Measurements from ENCODE around the gene SLC39A13. TPM values are rescaled to one million over a fixed set of nuclear protein-coding genes. Genes with fewer than 3 reads are reported as not detected.
"Not testable (repeated sequence)": the region's sequence is repeated elsewhere in the genome, so short reads cannot be mapped to it uniquely, and the experiment has no call there.

The SLC39A13 gene
- polyA plus RNA-seq, 3 donors from 2014 or later: 22.1 to 33.2 (median 27.7) TPM

DNA sequence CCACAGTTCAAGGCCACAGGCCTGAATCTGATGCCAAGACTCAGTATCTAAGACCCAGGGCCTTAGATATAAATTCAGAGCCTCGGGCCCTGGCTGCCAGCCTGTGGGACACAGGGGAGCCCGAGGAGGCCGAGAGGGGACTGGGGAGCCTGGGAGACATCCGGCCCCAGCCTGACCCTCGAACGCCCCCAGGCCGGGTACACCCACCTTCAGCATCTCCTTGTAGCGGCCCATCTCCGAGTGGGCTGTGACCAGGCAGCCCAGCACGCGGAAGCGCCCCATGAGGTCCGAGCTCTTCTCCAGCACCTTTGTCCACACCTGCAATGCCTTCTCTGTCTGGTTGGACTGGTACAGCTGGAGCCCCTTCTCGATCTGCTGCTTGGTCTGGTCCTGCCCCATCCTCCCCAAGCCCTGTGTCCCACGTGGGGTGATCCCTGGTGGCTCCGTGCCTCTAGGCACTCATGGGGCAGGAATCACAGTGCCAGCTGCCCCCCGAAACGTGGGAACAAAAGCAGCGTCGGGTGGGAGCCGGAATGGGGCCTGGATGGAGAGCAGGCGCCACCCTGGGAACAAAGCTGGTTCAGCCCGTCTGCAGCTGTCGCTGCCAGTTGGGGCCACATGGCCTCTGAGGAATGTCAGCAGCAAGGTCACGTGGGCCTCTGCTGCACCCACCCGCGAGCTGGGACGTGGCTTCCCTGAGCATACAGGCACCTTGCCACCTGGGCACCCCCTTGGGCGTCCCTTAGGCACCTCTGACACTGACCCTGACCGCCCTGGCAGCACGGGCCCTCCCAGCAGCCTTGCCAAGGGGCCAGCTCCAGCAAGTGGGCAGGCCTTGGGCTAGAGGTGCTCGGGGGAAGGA is 40.4 kb downstream of the SLC39A13 start, which contains the start of gene RAPSN:
TSS of gene RAPSN (minus strand) at position 571 of the 862 bp plus-strand sequence. CDS start at position 399, 172 bp downstream.
- Mint-ChIP-seq H3K27ac (no peak within 1 kb of the TSS), H3K36me3 (no peaks in the 10 kb centered on the region), H3K4me3 (no peak within 1 kb of the TSS), H3K4me1 (no peaks in the 10 kb centered on the region), H3K27me3 (ENCODE audit: low read depth in 3 of 3) (peaks cover 0 to 2% (median 1%) of the 10 kb centered on the region in 3 donors), H3K9me3 (no peaks in the 10 kb centered on the region)
- DNase-seq: no peak

DNA sequence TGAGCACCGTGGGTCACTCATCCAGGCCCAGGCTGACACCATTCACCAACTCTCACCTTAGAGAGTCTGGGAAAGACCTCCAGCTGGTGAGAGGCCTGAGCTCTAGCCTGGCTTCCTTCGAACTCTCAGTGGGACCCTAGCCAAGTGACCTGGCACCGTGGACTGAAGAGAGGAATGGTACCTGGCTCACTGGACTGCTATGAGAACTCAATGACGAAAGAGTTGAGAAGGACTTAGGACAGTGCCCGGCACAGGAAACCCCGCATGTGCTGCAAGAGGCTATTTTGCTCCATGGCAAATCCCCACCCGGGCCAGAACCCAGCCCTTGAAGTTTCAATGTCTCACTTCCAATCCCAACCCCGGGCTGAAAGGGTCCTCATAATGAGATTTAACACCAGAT is 41.2 kb downstream of the SLC39A13 start:
- no peak overlapping the region for H3K27ac Mint-ChIP-seq

DNA sequence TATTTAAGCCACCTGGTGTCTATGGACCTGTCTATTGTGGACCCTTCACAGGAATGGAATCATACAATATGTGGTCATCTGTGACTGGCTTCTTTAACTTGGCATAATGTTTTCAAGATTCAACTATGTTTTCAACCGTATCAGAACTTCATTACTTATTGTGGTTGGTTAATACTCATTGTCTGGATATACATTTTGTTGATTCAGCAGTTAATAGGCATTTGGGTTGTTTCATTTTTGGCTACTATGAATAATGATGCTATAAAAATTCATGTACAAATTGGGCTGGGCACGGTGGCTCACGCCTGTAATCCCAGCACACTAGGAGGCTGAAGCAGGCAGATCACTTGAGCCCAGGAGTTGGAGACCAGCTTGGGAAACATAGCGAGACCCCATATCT is 43.0 kb downstream of the SLC39A13 start:
- no peak for DNase-seq
- H3K4me1 Mint-ChIP-seq: peaks cover 5% of the 10 kb centered on the region in 2 donors
- H3K27ac Mint-ChIP-seq: no peak overlapping the region
- H3K4me3 Mint-ChIP-seq: no peak overlapping the region
- H3K9me3 Mint-ChIP-seq: no peaks in the 10 kb centered on the region
- H3K27me3 Mint-ChIP-seq (ENCODE audit: low read depth in 3 of 3): peaks cover 0 to 6% (median 4%) of the 10 kb centered on the region in 3 donors
- H3K36me3 Mint-ChIP-seq: peaks cover 0 to 3% (median 0%) of the 10 kb centered on the region in 3 donors

More for the DNA sequence above, 41.2 kb downstream of the SLC39A13 start:
- no peak for DNase-seq
- H3K27me3 Mint-ChIP-seq (ENCODE audit: low read depth in 3 of 3): peaks cover 0 to 4% (median 2%) of the 10 kb centered on the region in 3 donors
- peaks cover 0 to 3% (median 0%) of the 10 kb centered on the region in 3 donors for H3K36me3 Mint-ChIP-seq
- H3K9me3 Mint-ChIP-seq: no peaks in the 10 kb centered on the region
- peaks cover 5% of the 10 kb centered on the region in 2 donors for H3K4me1 Mint-ChIP-seq
- H3K4me3 Mint-ChIP-seq: no peak overlapping the region

GRCh38 chr11:47451990-47452389 is 43.6 kb downstream of the SLC39A13 start:
- peaks cover 0 to 6% (median 4%) of the 10 kb centered on the region in 3 donors for H3K27me3 Mint-ChIP-seq (ENCODE audit: low read depth in 3 of 3)
- DNase-seq: no peak
- H3K4me3 Mint-ChIP-seq: no peak overlapping the region
- no peak overlapping the region for H3K27ac Mint-ChIP-seq
- H3K4me1 Mint-ChIP-seq: peaks cover 5% of the 10 kb centered on the region in 2 donors
- peaks cover 0 to 3% (median 0%) of the 10 kb centered on the region in 3 donors for H3K36me3 Mint-ChIP-seq
- H3K9me3 Mint-ChIP-seq: no peaks in the 10 kb centered on the region

DNA sequence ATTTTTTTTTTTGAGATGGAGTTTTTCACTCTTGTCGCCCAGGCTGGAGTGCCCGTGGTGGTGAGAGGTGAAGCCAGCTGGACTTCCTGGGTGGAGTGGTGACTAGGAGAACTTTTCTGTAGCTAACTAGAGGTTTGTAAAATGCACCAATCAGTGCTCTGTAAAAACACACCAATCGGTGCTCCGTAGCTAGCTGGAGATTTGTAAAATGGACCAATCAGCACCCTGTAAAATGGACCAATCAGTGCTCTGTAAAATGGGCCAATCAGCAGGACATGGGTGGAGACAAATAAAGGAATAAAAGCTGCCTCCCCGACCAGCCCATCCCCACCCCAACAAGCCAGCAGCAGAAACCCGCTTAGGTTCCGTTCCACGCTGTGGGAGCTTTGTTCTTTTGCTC is 45.0 kb downstream of the SLC39A13 start:
- peak overlapping the region in 1 of 5 donors; percentile 21 for H3K4me3 Mint-ChIP-seq
- no peaks in the 10 kb centered on the region for H3K9me3 Mint-ChIP-seq
- DNase-seq: no peak
- no peak overlapping the region for H3K27ac Mint-ChIP-seq
- peaks cover 5% of the 10 kb centered on the region in 2 donors for H3K4me1 Mint-ChIP-seq
- H3K36me3 Mint-ChIP-seq: peaks cover 0 to 3% (median 0%) of the 10 kb centered on the region in 3 donors
- H3K27me3 Mint-ChIP-seq (ENCODE audit: low read depth in 3 of 3): peaks cover 0 to 4% (median 4%) of the 10 kb centered on the region in 3 donors

GRCh38 chr11:47454258-47454671 is 45.9 kb downstream of the SLC39A13 start:
- H3K9me3 Mint-ChIP-seq; H3K4me1 Mint-ChIP-seq; H3K4me3 Mint-ChIP-seq; H3K36me3 Mint-ChIP-seq; H3K27me3 Mint-ChIP-seq (ENCODE audit: low read depth in 3 of 3): not testable (repeated sequence)
- peak; percentile 48 to 66 (median 63) for DNase-seq
- peak overlapping the region in 1 of 6 donors; percentile 34 for H3K27ac Mint-ChIP-seq

GRCh38 chr11:47460571-47461235 is 52.3 kb downstream of the SLC39A13 start:
- H3K27ac Mint-ChIP-seq: peak overlapping the region in 2 of 6 donors; percentile 15 to 24
- H3K4me1 Mint-ChIP-seq: peaks cover 1 to 12% of the 10 kb centered on the region in 2 donors
- no peak for DNase-seq
- H3K4me3 Mint-ChIP-seq: no peak overlapping the region
- no peaks in the 10 kb centered on the region for H3K9me3 Mint-ChIP-seq
- H3K27me3 Mint-ChIP-seq (ENCODE audit: low read depth in 3 of 3): peaks cover 0 to 2% (median 0%) of the 10 kb centered on the region in 3 donors
- H3K36me3 Mint-ChIP-seq: peaks cover 0 to 3% (median 0%) of the 10 kb centered on the region in 3 donors

DNA sequence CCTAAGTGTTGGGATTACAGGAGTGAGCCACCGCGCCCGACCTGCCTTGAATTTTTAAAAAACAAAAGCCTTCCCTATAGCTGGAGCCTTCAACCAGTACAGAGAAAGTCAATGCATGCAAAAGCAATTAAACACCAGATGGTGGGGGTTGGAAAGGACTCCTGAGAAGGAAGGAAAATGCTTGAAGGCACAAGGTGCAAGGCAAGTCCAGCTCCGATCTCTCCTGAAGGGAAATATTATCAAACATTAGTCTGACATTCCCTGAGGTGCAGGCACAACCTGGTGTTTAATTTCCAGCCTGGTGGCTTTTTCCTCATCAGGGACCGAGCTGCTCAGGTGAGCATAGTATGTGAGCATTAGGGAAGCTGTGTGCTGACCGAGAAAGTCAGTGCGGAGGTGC is 53.5 kb downstream of the SLC39A13 start:
- H3K27me3 Mint-ChIP-seq (ENCODE audit: low read depth in 3 of 3): no peaks in the 10 kb centered on the region
- no peaks in the 10 kb centered on the region for H3K9me3 Mint-ChIP-seq
- peaks cover 0 to 3% (median 0%) of the 10 kb centered on the region in 3 donors for H3K36me3 Mint-ChIP-seq
- DNase-seq: no peak
- H3K27ac Mint-ChIP-seq: no peak overlapping the region
- no peak overlapping the region for H3K4me3 Mint-ChIP-seq
- peaks cover 1 to 13% of the 10 kb centered on the region in 2 donors for H3K4me1 Mint-ChIP-seq

GRCh38 chr11:47464483-47464882 is 56.1 kb downstream of the SLC39A13 start:
- Mint-ChIP-seq H3K27ac (peak overlapping the region in 1 of 6 donors; percentile 29), H3K27me3 (ENCODE audit: low read depth in 3 of 3) (peaks cover 0 to 2% (median 0%) of the 10 kb centered on the region in 3 donors), H3K4me3 (no peak overlapping the region), H3K9me3 (no peaks in the 10 kb centered on the region), H3K36me3 (peaks cover 0 to 3% (median 3%) of the 10 kb centered on the region in 3 donors), H3K4me1 (peaks cover 4 to 13% of the 10 kb centered on the region in 2 donors)
- DNase-seq: no peak

Other genes with a start within 250 kb of the SLC39A13 start
- gene ARFGAP2, start 231.7 kb upstream of the SLC39A13 start, polyA plus RNA-seq: 100 to 1,000 TPM; 103 to 137 (median 121) TPM
- under 1 TPM in 1 of 3 donors, not detected in 2; 0.48 TPM for gene PACSIN3, start 222.2 kb upstream of the SLC39A13 start, polyA plus RNA-seq
- 10 to 100 TPM; 27.4 to 39.3 (median 35.4) TPM for gene DDB2, start 193.6 kb upstream of the SLC39A13 start, polyA plus RNA-seq
- gene ACP2, start 159.8 kb upstream of the SLC39A13 start, polyA plus RNA-seq: 10 to 100 TPM in 2 of 3 donors, 1 to 10 TPM in 1; 6.6 to 20.1 (median 19.2) TPM
- gene NR1H3, start 150.6 kb upstream of the SLC39A13 start, polyA plus RNA-seq: 10 to 100 TPM; 14.8 to 20.3 (median 19.8) TPM
- 10 to 100 TPM; 14.7 to 42.7 (median 19.3) TPM for gene MADD, start 138.5 kb upstream of the SLC39A13 start, polyA plus RNA-seq
- gene MYBPC3, start 55.9 kb upstream of the SLC39A13 start, polyA plus RNA-seq: not detected
- 1 to 10 TPM in 2 of 3 donors, under 1 TPM in 1; 0.95 to 3.6 (median 2.3) TPM for gene SPI1, start 30.0 kb upstream of the SLC39A13 start, polyA plus RNA-seq
- gene PSMC3, start 17.8 kb downstream of the SLC39A13 start, polyA plus RNA-seq: 100 to 1,000 TPM; 157 to 207 (median 184) TPM
- not detected for gene RAPSN, start 40.5 kb downstream of the SLC39A13 start, polyA plus RNA-seq
- gene CELF1, start 144.5 kb downstream of the SLC39A13 start, polyA plus RNA-seq: 10 to 100 TPM; 21.0 to 58.1 (median 35.5) TPM
- 100 to 1,000 TPM in 1 of 3 donors, 10 to 100 TPM in 2; 62.2 to 117 (median 80.2) TPM for gene PTPMT1, start 157.0 kb downstream of the SLC39A13 start, polyA plus RNA-seq
- gene KBTBD4, start 170.4 kb downstream of the SLC39A13 start, polyA plus RNA-seq: 10 to 100 TPM; 40.2 to 60.8 (median 49.1) TPM
- gene NDUFS3, start 170.5 kb downstream of the SLC39A13 start, polyA plus RNA-seq: 100 to 1,000 TPM; 108 to 157 (median 143) TPM
- not detected for gene FAM180B, start 178.1 kb downstream of the SLC39A13 start, polyA plus RNA-seq
- gene C1QTNF4, start 185.8 kb downstream of the SLC39A13 start, polyA plus RNA-seq: under 1 TPM in 1 of 3 donors, not detected in 2; 0.24 TPM
- 10 to 100 TPM; 66.9 to 86.2 (median 73.8) TPM for gene MTCH2, start 234.0 kb downstream of the SLC39A13 start, polyA plus RNA-seq

Data from immature natural killer cell (primary cell).